Measurements from ENCODE around the gene SMIM15. TPM values are rescaled to one million over a fixed set of nuclear protein-coding genes. Genes with fewer than 3 reads are reported as not detected.

SMIM15 gene
- total and polyA plus RNA-seq, 2 of the 13 experiments (the other 11 are each of a cell fraction or from before 2014, with no cell fraction given) = 12.7 to 58.2 TPM

DNA sequence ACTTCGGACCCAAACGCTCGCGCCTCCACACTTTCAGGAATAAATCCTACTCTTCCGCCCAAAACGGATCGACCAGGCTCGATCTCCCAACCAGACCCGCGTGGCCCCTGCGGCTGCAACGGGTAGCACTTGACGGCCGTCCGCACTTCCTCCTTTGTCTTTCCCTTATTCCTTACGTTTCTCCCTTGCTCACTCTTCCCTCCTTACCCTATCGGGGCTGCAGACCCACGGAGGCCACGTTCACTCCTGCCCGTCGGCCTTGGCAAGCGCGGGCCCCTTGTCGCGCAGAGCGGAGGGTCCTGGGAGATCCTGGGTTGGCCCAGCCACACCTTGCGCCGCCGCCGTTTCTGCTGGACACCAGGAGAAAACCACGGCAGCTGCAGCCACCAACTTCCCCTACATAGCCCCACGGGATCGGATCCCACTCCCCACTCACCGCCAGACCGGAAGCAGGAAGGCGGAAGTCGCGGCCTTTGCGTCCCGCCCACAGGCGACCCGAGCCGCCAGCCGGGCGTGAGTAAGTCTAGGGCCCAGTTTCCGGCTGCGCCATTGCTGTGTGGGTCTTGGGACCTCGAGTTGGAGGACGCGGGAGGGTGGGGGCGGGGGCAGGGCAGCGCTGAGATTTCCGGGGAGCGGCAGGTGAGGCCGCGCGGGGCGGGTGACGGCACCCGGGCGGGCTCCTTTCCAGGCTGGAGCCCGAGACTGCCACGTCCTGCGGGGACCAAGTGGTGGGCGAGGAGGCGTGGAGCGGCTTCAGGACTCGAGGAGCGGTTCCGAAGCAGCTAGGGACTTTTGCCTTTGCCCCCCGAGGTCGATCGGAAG lies at the start of gene SMIM15 (continued):
- TF ChIP-seq, protein P1, sequence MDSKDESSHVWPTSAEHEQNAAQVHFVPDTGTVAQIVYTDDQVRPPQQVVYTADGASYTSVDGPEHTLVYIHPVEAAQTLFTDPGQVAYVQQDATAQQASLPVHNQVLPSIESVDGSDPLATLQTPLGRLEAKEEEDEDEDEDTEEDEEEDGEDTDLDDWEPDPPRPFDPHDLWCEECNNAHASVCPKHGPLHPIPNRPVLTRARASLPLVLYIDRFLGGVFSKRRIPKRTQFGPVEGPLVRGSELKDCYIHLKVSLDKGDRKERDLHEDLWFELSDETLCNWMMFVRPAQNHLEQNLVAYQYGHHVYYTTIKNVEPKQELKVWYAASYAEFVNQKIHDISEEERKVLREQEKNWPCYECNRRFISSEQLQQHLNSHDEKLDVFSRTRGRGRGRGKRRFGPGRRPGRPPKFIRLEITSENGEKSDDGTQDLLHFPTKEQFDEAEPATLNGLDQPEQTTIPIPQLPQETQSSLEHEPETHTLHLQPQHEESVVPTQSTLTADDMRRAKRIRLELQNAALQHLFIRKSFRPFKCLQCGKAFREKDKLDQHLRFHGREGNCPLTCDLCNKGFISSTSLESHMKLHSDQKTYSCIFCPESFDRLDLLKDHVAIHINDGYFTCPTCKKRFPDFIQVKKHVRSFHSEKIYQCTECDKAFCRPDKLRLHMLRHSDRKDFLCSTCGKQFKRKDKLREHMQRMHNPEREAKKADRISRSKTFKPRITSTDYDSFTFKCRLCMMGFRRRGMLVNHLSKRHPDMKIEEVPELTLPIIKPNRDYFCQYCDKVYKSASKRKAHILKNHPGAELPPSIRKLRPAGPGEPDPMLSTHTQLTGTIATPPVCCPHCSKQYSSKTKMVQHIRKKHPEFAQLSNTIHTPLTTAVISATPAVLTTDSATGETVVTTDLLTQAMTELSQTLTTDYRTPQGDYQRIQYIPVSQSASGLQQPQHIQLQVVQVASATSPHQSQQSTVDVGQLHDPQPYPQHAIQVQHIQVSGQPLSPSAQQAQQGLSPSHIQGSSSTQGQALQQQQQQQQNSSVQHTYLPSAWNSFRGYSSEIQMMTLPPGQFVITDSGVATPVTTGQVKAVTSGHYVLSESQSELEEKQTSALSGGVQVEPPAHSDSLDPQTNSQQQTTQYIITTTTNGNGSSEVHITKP (CRISPR knock-in tag; IDR thresholded peaks at IDR 0.05; ENCODE audit: low read depth) = no peak; the same call in 1 of the 2 replicates
- TF ChIP-seq, protein P2, sequence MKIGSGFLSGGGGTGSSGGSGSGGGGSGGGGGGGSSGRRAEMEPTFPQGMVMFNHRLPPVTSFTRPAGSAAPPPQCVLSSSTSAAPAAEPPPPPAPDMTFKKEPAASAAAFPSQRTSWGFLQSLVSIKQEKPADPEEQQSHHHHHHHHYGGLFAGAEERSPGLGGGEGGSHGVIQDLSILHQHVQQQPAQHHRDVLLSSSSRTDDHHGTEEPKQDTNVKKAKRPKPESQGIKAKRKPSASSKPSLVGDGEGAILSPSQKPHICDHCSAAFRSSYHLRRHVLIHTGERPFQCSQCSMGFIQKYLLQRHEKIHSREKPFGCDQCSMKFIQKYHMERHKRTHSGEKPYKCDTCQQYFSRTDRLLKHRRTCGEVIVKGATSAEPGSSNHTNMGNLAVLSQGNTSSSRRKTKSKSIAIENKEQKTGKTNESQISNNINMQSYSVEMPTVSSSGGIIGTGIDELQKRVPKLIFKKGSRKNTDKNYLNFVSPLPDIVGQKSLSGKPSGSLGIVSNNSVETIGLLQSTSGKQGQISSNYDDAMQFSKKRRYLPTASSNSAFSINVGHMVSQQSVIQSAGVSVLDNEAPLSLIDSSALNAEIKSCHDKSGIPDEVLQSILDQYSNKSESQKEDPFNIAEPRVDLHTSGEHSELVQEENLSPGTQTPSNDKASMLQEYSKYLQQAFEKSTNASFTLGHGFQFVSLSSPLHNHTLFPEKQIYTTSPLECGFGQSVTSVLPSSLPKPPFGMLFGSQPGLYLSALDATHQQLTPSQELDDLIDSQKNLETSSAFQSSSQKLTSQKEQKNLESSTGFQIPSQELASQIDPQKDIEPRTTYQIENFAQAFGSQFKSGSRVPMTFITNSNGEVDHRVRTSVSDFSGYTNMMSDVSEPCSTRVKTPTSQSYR (CRISPR knock-in tag; IDR thresholded peaks at IDR 0.05; ENCODE audit: borderline replicate concordance) = peak; percentile 74; the same call in 1 of the 2 replicates
- TF ChIP-seq MAZ (IDR thresholded peaks at IDR 0.05; ENCODE audit: borderline replicate concordance, low read depth, low read length) = peak; percentile 33; the same call in 1 of the 2 replicates
- peak; percentile 83 for TF ChIP-seq MAZ (CRISPR knock-in tag; IDR thresholded peaks at IDR 0.05; ENCODE audit: low read depth)
- no peak for TF ChIP-seq ZFP36 (IDR thresholded peaks at IDR 0.05; ENCODE audit: borderline replicate concordance, low read depth, low read length, partially characterized antibody)
- TF ChIP-seq HNRNPL (IDR thresholded peaks at IDR 0.05; ENCODE audit: low read depth, low read length) = peak; percentile 47; the same call in 1 of the 2 replicates
- TF ChIP-seq, protein P3, sequence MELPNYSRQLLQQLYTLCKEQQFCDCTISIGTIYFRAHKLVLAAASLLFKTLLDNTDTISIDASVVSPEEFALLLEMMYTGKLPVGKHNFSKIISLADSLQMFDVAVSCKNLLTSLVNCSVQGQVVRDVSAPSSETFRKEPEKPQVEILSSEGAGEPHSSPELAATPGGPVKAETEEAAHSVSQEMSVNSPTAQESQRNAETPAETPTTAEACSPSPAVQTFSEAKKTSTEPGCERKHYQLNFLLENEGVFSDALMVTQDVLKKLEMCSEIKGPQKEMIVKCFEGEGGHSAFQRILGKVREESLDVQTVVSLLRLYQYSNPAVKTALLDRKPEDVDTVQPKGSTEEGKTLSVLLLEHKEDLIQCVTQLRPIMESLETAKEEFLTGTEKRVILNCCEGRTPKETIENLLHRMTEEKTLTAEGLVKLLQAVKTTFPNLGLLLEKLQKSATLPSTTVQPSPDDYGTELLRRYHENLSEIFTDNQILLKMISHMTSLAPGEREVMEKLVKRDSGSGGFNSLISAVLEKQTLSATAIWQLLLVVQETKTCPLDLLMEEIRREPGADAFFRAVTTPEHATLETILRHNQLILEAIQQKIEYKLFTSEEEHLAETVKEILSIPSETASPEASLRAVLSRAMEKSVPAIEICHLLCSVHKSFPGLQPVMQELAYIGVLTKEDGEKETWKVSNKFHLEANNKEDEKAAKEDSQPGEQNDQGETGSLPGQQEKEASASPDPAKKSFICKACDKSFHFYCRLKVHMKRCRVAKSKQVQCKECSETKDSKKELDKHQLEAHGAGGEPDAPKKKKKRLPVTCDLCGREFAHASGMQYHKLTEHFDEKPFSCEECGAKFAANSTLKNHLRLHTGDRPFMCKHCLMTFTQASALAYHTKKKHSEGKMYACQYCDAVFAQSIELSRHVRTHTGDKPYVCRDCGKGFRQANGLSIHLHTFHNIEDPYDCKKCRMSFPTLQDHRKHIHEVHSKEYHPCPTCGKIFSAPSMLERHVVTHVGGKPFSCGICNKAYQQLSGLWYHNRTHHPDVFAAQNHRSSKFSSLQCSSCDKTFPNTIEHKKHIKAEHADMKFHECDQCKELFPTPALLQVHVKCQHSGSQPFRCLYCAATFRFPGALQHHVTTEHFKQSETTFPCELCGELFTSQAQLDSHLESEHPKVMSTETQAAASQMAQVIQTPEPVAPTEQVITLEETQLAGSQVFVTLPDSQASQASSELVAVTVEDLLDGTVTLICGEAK (IDR thresholded peaks at IDR 0.05) = peak; percentile 62
- TF ChIP-seq, protein P3 (CRISPR knock-in tag; IDR thresholded peaks at IDR 0.05) = peak; percentile 37; the same call in 1 of the 2 replicates
- peak; percentile 98 for TF ChIP-seq SAFB2 (CRISPR knock-in tag; IDR thresholded peaks at IDR 0.05; ENCODE audit: borderline replicate concordance, low read depth)
- no peak for TF ChIP-seq ZNF253 (CRISPR knock-in tag; IDR thresholded peaks at IDR 0.05; ENCODE audit: borderline replicate concordance)
- no peak for TF ChIP-seq ZBTB21 (CRISPR knock-in tag; IDR thresholded peaks at IDR 0.05)
- TF ChIP-seq MEF2D (CRISPR knock-in tag; IDR thresholded peaks at IDR 0.05) = peak; percentile 66
